Right lung (tissue), 5 donors: ENCODE measurements around the gene DIAPH1. TPM values are rescaled to one million over a fixed set of nuclear protein-coding genes. Genes with fewer than 3 reads are reported as not detected.

Experiments used
- DNase-seq, 2 donors: peaks; one replicate each; pipeline ENCODE4 v3.0.0-alpha.2; 2013
- polyA plus RNA-seq, 5 donors: library from polyadenylated mRNA; unstranded; fragments of 120-200 nt; gene quantifications; one replicate each; pipeline versions ENCODE4 v1.2.1 to v1.2.3, GENCODE V29; 2013; ENCODE audit warnings: inconsistent platforms in 1 of 5, low replicate concordance in 1 of 5; ENCODE audit not compliant: insufficient read length in 5 of 5, insufficient read depth in 1 of 5

DIAPH1 gene
- polyA plus RNA-seq, 5 donors = 43.3 to 54.3 (median 47.7) TPM

DNA sequence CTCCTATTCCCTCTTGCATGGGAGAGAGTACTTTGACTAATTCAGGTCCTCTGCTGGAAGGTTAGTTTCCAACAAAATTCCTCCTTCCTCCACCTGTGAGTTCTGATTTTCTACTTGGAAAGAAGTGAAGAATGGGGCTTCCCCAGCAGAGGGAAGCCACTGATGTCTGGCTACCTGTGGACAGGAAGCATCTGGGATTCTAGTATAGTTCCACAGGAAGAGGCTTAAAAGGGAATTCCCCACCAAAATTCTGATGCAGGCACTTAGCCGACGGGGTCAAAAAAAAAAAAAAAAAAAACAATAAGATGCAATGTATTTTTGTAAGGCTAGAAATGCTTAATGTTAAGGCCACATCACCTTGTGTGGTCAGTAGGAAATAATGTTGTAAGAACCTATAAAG, 96.5 kb downstream of the DIAPH1 start:
- DNase-seq = no peak

DNA sequence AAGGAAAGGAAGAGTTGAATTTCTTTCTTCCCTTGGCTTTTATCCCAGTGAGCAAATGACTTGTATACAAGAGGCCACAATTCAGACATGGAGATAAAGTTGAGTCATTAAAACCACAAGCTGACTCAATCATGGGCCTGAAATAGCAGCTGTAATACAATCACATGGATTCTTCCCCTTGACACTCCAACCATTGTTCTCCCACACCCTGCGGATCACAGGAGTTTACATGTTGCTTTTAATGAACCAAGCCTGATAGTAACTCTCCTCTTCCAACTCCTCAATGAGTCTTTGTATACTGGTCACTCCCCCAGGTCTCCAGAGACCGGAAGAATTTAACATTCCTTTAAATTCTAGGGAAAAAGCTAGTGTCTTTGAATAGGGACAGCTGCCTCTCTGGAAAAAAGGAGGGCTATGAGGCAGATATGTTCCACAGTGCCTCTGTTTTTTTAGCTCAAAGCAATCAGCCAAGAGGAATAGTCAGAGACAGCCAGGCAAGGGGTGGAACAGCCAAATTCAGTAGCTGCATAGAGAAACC, 97.5 kb downstream of the DIAPH1 start:
- DNase-seq = peak; percentile 79 to 85

DNA sequence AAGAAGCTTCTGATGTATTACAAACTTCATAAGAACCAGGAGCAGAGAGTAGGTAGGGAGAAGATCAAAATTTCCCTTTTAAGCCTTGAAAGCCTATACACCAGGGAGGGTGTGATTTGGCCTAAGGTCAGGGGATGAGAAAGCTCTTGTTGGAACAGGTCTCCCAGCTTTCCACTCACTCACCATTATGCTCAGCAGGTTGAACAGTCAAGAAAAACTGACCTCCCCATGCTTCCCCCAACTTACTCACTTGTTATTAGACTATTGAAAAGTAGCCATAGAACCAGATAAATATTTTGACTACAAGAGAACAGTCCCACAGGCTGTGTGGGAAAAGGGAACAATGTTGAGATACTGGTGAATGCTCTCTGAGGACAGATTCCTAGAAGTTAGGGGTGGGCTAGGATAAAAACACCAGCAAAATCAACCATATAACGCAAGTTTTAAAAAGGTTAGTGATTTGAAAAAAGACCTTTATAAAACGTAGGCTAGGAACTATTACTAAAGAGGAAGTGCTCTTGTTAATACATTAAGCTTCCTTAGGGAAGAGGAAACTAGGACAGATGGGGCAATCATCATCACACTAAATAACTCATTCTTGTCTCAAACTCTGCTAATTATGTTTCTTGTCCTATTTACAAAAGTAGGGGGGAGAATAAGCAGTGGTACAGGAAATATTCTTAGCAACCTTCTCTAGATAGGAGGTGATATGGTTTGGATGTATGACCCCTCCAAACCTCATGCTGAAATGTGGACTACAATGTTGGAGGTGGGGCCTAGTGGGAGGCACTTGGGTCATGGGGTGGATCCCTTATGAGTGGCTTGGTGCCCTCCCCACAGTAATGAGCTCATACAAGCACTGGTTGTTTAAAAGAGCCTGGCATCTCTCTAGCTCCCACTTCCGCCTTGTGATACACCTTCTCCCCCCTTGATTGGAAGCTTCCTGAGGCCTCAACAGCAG, 98.9 kb downstream of the DIAPH1 start:
- no peak for DNase-seq

DNA sequence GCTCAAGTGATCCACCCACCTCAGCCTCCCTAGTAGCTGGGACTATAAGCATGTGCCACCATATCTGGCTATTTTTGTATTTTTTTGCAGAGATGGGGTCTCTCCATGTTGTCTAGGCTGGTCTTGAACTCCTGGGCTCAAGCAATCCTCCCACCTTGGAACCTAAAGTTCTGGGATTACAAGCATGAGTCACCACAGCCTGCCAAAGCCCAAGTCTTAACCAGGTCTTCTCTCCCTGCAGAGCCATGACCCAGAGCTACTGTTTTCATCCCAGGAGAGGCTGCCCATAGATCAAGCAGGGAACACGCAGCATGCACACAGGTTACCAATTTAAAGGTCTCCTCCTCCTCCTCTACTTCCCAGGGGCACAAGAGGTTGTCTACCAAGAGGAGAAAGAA, 100.2 kb downstream of the DIAPH1 start:
- DNase-seq = no peak

DNA sequence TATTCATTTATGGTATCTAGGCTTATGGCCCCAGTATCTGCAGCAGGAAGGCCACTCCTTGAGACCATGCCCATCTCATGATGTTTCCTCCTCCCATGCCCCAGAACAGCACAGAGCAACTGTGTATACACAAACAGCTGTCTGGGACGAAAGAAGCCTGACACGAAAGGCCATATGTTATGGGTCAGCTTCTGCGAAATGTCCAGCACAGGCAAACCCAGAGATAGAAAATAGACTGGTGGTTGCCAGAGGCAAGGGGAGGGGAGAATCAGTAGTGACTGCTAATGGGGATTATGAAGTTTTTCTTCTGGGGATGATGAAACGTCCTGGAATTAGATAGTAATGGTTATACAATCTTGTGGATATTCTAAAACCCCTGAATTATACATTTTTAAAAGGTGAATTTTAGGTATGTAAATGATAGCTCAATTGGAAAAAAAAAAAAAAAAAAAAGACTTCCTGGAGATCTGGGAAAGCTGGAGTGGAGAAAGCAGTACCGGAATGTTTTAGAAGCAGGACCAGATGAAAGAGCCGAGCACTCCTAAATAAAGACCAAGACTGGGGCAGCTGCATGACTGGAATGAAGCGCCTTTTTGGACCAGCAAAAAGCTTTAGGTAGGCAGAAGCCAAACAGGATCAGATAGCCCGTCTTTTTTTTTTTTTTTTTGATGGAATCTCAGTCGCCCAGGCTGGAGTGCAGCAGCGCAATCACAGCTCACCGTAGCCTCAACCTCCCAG, 100.8 kb downstream of the DIAPH1 start:
- peak in 1 of 2 donors; percentile 66 for DNase-seq

DNA sequence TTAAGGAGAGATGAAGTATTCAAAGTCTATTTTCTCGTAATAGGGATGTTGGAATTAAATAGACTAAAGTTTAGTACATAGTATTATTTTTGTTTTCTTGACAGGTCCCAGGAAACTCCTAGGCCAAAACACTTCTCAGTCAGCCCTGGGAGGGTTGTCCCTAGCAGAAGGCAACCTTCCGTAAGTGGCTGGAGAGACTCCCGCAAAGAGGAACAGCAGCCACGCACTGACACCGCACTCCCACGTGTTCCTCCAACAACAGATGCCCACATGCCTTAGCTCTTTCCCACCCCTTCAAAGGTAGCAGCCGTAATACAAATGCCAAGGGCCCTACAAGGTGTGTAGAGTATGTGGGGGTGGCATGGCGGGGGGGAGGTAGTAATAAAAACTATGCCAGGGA, 101.5 kb downstream of the DIAPH1 start:
- no peak for DNase-seq

DNA sequence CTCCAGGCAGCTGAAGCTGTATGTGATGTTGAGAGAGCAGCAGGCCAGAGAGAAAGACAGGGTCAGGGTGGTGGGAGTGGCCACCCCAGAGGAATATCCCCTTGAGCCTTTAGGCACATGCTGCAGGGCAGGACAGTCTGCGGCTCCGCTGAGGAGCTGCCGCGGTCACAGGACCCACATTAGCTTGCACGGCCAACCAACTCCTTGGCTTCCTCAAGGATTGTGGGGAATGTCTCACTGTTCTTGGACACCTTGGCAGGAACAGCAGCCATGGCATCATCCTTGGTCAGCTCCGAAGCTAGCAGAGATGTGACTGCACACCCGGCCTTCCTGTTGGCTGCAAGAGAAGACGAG, 102.2 kb downstream of the DIAPH1 start:
- no peak for DNase-seq

DNA sequence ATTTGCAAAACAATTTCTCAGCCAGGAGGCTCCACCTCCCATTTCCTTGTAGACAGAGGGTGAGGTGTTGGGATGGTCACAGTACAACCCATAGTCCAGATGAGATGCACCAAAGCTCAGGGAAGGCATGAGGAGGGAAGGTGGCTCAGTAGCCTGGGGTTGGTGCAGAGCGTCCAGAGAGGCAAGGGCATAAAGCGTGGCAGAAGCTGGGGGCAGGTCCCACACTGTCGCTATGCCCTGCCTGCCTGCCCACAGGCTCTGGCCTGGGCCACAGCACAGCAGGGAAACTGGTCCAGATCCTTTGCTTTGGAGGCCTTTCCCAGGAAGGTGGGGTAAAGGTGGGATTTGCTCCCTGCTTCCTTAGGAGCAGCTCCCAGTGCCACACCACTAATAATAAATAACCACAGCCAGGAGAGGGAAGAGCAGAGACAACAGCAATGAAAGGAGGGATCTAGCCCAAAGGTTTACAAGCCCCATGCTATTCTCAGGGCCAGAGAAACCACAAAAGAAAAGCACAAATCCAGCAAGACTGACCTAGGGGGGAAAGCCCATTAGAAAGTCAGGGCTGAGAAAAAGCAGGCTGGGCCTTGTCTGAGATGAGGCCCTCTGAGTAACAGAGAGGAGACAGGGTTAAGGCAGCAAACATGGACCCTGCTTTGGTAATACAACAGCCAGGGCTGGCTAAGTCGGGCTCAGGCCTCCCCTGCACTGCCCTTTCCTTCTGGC, 102.7 kb downstream of the DIAPH1 start:
- no peak for DNase-seq

DNA sequence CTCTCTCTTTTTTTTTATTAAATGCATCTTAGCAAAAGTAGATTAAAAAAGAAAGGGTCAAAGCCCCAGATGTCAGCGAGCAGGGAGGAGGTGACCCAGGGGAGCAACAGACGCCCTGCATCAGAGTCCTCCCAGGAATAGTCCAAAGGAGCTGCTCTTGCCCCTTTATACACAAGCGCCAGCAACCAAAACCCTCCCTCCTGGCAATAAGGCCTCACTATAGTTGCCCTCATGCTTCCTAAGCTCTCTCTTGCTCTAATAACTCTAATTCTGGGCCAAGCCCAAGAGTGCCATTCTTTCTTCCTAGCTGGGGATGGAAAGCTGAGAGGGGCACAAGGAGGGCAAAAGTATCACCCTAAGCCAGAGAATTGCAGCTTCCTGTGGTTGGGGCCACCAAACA, 103.7 kb downstream of the DIAPH1 start:
- no peak for DNase-seq

DNA sequence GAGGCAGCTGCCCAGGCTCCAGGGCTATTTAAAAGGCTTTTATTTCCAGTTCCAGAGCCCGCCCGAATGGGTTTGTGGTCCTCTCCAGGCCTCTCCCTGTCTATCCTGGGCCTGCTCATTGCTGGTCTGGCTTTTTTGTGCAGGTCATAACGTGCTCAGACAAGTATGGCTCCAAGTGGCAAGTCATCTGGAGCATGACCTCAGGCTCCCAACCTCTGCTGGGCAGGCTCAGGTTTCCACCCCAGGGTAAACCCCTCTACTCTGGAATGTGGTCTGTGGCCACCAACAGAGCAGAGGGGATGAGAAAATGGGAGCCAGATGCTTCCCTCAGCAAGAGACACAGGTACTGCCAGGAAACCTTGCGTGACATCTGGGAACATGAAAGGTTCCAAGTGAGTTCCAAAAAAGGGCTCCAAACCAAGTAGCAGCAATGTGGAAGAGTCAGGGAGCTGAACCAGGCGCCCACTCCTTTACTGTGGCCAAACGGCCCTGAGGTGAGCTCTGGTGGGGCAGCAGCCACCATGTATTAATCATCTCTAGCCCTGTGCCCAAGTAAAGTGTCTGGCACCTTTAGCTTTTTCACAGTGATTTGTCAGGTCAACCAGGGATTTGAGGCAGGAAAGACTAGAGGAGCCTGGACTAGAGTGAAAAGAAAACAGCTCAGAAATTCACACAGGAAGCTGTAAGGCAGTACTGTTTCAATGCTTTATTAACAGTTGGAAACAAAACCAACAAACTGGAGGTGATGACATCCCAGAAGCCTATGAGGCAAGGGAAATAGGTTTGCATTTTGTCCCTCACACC, 104.3 kb downstream of the DIAPH1 start:
- DNase-seq = no peak

DNA sequence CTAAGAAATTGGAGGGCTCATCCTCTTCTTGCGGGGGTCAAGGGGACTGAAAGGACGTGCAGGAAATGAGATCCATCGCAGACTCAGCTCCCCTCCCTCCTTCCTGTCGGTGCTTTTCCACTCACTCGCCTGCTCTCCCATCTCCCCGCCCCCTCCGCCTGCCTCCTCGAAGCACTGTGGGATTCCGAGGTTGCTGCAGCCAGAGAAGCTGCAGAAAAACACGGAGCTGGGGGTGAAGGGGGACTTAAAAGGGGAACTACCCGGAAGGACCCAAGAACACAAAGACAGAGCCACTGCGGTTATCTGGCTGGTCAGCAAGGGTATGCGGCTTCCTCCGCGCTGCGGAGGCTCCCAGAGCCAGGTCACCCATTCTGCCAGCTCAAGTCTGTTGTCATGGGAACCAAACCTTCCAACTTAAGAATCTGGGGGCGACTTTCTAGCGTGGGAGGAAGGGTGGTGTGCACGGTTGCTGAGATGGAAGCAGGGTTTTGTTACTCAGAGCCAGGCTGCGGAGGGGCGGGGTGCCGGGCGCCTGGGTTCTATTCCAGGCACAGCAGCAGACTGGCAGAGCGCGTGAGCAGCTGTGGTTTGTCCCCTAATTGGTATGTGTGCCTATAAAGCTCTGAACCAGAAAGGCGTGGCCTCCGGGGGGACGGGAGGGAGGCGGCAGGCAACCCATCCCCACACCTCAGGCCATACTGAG, 105.0 kb downstream of the DIAPH1 start:
- DNase-seq = peak; percentile 81 to 83

DNA sequence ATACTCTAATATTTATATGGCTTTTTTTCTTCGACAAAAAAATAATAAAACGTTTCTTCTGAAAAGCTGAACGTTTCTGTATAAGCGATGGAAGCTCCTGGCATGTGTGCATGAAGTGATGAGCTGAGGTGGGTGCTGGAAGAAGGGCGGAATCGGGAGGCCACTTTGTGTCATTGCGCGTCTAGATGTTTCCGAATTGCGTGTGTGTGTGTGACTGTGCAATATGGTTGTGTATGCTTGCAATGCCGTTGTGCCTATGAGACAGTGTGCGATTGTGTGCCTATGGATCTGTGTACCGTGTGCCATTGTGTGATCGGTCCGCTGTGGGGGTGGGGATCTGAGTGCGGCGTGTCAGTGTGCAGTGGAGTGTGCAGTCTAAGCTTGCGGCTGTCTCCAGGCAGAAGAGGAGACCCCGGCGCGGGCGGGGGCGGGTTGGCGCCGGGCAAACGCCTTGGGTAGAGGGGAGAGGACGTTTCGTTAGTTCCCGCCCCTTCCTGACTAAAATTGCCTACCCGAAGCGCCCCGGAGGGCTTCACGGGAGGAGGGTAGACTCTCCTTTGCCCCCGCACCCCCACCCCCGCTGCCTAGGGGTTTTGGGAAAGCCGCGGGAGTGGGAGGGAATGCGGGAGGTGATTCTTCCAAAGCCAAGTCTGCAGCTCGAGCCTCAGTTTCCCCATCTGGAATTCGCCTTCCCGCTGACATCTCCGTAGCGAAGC, 105.7 kb downstream of the DIAPH1 start:
- peak in 1 of 2 donors; percentile 58 for DNase-seq

DNA sequence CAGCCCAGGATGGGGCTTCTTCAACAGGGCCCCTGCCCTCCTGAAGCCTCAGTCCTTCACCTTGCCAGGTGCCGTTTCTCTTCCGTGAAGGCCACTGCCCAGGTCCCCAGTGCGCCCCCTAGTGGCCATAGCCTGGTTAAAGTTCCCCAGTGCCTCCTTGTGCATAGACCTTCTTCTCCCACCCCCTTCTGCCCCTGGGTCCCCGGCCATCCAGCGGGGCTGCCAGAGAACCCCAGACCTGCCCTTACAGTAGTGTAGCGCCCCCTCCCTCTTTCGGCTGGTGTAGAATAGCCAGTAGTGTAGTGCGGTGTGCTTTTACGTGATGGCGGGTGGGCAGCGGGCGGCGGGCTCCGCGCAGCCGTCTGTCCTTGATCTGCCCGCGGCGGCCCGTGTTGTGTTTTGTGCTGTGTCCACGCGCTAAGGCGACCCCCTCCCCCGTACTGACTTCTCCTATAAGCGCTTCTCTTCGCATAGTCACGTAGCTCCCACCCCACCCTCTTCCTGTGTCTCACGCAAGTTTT, 106.3 kb downstream of the DIAPH1 start:
- DNase-seq = peak in 1 of 2 donors; percentile 62

DNA sequence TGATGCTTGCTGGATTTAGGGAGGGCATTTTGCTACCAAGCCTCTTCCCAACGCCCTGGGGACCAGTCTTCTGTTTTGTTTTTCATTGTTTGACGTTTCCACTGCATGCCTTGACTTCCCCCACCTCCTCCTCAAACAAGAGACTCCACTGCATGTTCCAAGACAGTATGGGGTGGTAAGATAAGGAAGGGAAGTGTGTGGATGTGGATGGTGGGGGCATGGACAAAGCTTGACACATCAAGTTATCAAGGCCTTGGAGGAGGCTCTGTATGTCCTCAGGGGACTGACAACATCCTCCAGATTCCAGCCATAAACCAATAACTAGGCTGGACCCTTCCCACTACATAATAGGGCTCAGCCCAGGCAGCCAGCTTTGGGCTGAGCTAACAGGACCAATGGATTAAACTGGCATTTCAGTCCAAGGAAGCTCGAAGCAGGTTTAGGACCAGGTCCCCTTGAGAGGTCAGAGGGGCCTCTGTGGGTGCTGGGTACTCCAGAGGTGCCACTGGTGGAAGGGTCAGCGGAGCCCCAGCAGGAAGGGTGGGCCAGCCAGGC, 107.0 kb downstream of the DIAPH1 start:
- DNase-seq = no peak

DNA sequence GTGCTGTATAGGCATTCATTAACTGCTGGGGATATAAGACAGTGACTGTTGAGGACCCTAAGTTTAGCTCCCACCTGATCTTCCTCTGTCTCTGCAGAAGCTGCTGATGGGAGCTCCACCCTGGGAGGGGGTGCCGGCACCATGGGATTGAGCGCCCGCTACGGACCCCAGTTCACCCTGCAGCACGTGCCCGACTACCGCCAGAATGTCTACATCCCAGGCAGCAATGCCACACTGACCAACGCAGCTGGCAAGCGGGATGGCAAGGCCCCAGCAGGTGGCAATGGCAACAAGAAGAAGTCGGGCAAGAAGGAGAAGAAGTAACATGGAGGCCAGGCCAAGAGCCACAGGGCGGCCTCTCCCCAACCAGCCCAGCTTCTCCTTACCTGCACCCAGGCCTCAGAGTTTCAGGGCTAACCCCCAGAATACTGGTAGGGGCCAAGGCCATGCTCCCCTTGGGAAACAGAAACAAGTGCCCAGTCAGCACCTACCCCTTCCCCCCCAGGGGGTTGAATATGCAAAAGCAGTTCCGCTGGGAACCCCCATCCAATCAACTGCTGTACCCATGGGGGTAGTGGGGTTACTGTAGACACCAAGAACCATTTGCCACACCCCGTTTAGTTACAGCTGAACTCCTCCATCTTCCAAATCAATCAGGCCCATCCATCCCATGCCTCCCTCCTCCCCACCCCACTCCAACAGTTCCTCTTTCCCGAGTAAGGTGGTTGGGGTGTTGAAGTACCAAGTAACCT, 107.8 kb downstream of the DIAPH1 start:
- DNase-seq = no peak

DNA sequence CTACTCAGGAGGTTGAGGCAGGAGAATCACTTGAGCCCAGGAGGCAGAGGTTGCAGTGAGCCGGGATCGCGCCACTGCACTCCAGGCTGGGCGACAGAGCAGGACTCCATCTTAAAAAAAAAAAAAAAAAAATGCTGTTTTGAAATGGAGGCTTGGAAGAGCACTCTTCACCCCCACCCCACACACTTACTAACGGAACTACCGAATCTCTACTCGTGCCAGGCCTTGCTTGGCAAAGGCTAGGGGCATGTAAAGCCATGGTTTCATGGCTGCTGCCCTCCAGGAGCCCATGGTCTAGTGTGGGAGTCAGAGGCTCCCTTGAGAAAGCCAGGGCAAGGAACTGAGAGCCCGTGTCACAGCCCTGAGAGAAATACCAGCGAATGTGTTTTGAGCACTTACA, 108.6 kb downstream of the DIAPH1 start:
- no peak for DNase-seq

DNA sequence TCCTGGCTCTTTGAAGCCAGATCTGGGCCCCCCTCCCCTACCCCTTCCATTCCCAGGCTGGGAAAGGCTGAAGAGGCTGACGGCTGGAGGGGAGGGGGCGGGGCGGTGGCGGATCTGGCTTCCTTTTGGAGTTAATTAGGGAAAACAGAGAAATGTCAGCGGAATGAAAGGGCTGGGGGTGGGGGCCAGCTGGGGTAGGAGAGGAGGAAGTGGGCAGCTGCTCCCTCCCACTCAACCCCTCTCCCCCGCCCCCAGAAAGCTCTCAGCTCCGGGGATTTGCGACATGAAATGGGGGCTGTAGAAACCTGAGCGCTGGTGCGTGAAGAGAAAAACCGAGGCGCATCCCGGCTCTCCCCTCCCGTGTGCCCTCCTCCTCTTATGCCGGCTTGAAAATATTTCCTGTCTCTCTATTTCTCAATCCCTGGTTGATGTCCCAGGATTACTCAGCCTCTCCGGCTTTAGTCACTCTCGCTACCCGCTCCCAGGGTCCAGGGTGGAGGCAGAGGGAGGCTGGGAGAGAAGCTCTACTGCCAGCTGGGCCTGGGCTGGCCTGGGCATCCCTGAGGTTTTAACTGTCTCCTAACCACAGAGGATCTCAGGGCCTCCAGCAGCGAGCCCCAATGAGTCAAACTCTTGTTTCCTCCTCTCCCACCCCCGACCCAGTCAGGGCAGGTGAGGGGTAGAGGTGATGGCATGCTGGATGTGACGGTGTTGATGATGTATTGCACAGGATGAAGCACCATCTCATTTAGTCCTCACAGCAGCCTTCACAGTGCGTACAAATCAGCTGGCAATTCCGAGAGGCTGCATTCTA, 109.8 kb downstream of the DIAPH1 start:
- peak; percentile 82 to 85 for DNase-seq

DNA sequence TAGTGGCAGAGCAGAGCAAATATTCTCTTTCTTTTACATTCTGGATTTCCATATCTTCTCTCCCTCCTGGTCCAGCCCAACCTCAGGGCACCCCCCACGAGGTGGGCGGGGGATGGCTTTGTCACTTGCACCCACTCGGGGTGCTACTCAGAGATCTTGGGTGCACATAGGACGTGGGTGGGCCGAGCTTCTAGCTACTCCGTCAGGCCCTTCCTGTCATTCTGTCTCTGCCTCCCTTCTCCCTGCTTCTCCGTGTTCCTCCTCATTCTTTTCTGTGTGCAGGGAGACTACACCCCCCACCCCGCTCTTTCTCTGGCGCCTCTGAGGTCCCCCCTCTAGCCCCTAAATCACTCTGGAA, 110.4 kb downstream of the DIAPH1 start:
- DNase-seq = no peak
